Activated T-cell treated with anti-CD3 and anti-CD28 coated beads, Interleukin-2, amount 50 U/mL, for 24 hours (primary cell): ENCODE results near the gene OOSP1.

Experiments used
- DNase-seq: peaks from one replicate; pipeline ENCODE4 v3.0.0-alpha.2; 2020
- H3K27ac Mint-ChIP-seq: 2 replicates; pipeline ENCODE4 v1.8.0; 2020; ENCODE audit warnings: mild to moderate bottlenecking, mixed read lengths
- H3K27me3 Mint-ChIP-seq: 2 replicates; pipeline ENCODE4 v1.8.0; 2020; ENCODE audit warnings: mixed read lengths
- H3K36me3 Mint-ChIP-seq: 2 replicates; pipeline ENCODE4 v1.8.0; 2020; ENCODE audit warnings: low read depth, mixed read lengths
- H3K4me1 Mint-ChIP-seq: 2 replicates; pipeline ENCODE4 v1.8.0; 2020; ENCODE audit warnings: low read depth, mixed read lengths
- H3K4me3 Mint-ChIP-seq: 2 replicates; pipeline ENCODE4 v1.8.0; 2020; ENCODE audit warnings: mild to moderate bottlenecking, moderate library complexity, mixed read lengths
- H3K9me3 Mint-ChIP-seq: 2 replicates; pipeline ENCODE4 v1.8.0; 2020; ENCODE audit warnings: mixed read lengths

OOSP1 gene

GRCh38 chr11:59941091-59941490 lies 2.9 kb downstream of the OOSP1 start:
- DNase-seq, result no peak

DNA sequence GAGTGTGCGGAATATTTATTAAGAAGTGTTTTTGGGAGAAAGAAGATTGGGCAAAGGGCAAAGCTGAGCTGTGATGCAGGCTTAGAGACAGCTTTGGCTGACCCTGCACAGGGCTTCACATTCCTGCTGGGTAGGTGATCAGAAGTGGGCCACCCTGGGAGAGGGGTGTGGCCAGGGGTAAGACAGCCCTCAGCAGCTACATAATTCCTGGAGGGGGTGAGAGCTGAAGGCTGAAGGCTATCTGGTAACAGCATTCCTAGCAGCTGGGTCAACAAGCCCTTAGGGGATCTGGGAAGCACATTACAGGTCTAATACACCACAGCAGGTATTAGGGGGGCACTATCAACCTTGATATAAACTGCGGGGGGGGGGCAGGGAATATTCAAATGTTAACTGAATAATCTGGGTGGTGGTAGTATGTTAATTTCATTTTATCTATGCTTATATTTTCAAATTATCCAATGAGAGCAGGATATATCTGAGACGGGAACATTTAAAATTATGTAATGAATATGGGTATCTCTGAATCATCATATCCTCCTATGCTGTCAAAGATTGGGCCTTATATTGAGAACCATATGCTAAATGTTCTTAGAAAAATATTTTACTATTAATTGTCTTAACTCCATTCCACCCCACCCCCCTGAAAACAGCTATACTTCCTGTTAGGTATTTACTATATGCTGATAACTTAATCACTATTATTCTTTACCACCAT lies 5.9 kb downstream of the OOSP1 start:
- DNase-seq, result no peak
- peaks cover 1% of the 10 kb centered on the region for H3K4me1 Mint-ChIP-seq
- H3K27ac Mint-ChIP-seq, result no peak overlapping the region
- no peaks in the 10 kb centered on the region for H3K9me3 Mint-ChIP-seq
- H3K36me3 Mint-ChIP-seq, result no peaks in the 10 kb centered on the region
- H3K27me3 Mint-ChIP-seq, result peaks cover 50% of the 10 kb centered on the region
- H3K4me3 Mint-ChIP-seq, result no peak overlapping the region

More at GRCh38 chr11:59941091-59941490, 2.9 kb downstream of the OOSP1 start:
- H3K27ac Mint-ChIP-seq, result no peak overlapping the region
- H3K9me3 Mint-ChIP-seq, result no peaks in the 10 kb centered on the region
- no peak overlapping the region for H3K4me3 Mint-ChIP-seq
- peaks cover 1% of the 10 kb centered on the region for H3K4me1 Mint-ChIP-seq
- peaks cover 34% of the 10 kb centered on the region for H3K27me3 Mint-ChIP-seq
- no peaks in the 10 kb centered on the region for H3K36me3 Mint-ChIP-seq

GRCh38 chr11:59944720-59945119 lies 6.5 kb downstream of the OOSP1 start:
- Mint-ChIP-seq H3K9me3 (no peaks in the 10 kb centered on the region), H3K36me3 (no peaks in the 10 kb centered on the region)

GRCh38 chr11:59953463-59954218 lies 15.4 kb downstream of the OOSP1 start:
- Mint-ChIP-seq H3K9me3 (no peaks in the 10 kb centered on the region), H3K4me3 (no peak overlapping the region), H3K27ac (no peak overlapping the region), H3K36me3 (no peaks in the 10 kb centered on the region), H3K4me1 (no peaks in the 10 kb centered on the region), H3K27me3 (peaks cover 16% of the 10 kb centered on the region)
- DNase-seq, result no peak

More at GRCh38 chr11:59944720-59945119, 6.5 kb downstream of the OOSP1 start:
- Mint-ChIP-seq H3K4me3 (no peak overlapping the region), H3K27ac (no peak overlapping the region), H3K4me1 (peaks cover 1% of the 10 kb centered on the region), H3K27me3 (peaks cover 50% of the 10 kb centered on the region)
- no peak for DNase-seq

DNA sequence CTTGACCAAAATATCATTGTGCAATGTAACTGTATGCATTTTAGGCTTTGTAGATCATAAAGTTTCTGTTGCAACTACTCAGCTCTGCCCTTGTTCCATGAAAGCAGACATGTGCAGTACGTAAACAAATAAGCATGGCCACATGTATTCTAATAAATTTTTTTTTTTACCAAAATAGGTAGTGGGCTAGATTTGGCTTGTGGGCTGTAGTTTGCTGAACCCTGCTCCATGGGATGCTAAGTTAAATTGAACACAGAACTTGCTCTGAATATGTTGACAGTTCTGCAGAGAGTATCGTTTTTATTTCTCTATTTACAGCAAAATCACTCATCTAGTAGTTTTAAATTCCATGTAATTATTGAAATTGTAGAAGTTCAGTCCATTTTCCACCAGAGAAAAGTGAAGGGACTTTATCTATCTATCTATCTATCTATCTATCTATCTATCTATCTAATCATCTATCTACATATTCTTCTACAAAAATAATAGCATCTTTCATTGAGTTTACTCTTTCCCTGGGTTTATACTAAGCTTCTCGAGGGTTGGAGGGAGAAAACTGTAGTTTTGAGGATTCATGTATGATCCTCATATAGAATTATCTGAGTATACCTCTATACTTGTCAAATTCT lies 16.1 kb downstream of the OOSP1 start:
- H3K27ac Mint-ChIP-seq, result no peak overlapping the region
- no peak overlapping the region for H3K4me3 Mint-ChIP-seq
- H3K27me3 Mint-ChIP-seq, result peaks cover 16% of the 10 kb centered on the region
- H3K9me3 Mint-ChIP-seq, result no peaks in the 10 kb centered on the region
- no peaks in the 10 kb centered on the region for H3K36me3 Mint-ChIP-seq
- DNase-seq, result no peak
- H3K4me1 Mint-ChIP-seq, result no peaks in the 10 kb centered on the region

GRCh38 chr11:59957094-59957493 lies 18.9 kb downstream of the OOSP1 start:
- DNase-seq, result no peak
- no peak overlapping the region for H3K27ac Mint-ChIP-seq
- no peaks in the 10 kb centered on the region for H3K4me1 Mint-ChIP-seq
- H3K4me3 Mint-ChIP-seq, result no peak overlapping the region
- peaks cover 20% of the 10 kb centered on the region for H3K27me3 Mint-ChIP-seq
- no peaks in the 10 kb centered on the region for H3K9me3 Mint-ChIP-seq
- H3K36me3 Mint-ChIP-seq, result no peaks in the 10 kb centered on the region

GRCh38 chr11:59960502-59961381 lies 22.5 kb downstream of the OOSP1 start:
- H3K36me3 Mint-ChIP-seq, result no peaks in the 10 kb centered on the region
- DNase-seq, result no peak
- H3K4me1 Mint-ChIP-seq, result no peaks in the 10 kb centered on the region
- H3K27me3 Mint-ChIP-seq, result peaks cover 20% of the 10 kb centered on the region
- no peaks in the 10 kb centered on the region for H3K9me3 Mint-ChIP-seq
- no peak overlapping the region for H3K4me3 Mint-ChIP-seq
- H3K27ac Mint-ChIP-seq, result no peak overlapping the region

GRCh38 chr11:59962107-59962482 lies 23.9 kb downstream of the OOSP1 start:
- H3K4me3 Mint-ChIP-seq, result no peak overlapping the region
- H3K4me1 Mint-ChIP-seq, result no peaks in the 10 kb centered on the region
- no peaks in the 10 kb centered on the region for H3K36me3 Mint-ChIP-seq
- DNase-seq, result no peak
- H3K27ac Mint-ChIP-seq, result no peak overlapping the region
- no peaks in the 10 kb centered on the region for H3K9me3 Mint-ChIP-seq
- peaks cover 17% of the 10 kb centered on the region for H3K27me3 Mint-ChIP-seq

DNA sequence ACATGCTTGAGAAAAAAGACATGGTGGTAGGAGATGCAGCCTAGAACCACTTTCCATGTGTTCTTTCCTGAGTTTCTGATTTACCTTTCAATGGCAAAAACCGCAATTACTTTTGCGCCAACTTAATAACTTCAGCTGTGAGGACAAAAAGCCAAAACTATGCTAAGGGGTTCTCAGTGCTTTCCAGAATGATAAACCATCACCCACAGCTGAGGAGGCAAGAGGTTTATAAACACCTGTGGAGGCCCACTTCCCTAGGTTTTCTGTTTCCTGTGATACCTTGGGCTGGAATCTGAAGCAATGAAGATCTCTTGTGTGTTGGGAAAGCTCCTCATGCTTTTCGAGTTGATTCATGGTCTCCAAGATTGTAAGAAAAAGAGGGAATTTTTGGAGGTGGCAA lies 25.5 kb downstream of the OOSP1 start, which contains the start of gene OOSP4A:
TSS of gene OOSP4A (plus strand) at position 301 of the 400 bp plus-strand sequence. CDS start at position 301, 0 bp downstream.
- Mint-ChIP-seq H3K9me3 (no peaks in the 10 kb centered on the region), H3K27me3 (peaks cover 11% of the 10 kb centered on the region), H3K4me3 (no peak within 1 kb of the TSS), H3K4me1 (no peaks in the 10 kb centered on the region), H3K36me3 (no peaks in the 10 kb centered on the region), H3K27ac (no peak within 1 kb of the TSS)
- no peak for DNase-seq

- H3K4me1 Mint-ChIP-seq, result no peaks in the 10 kb centered on the region
- no peak for DNase-seq
- no peak overlapping the region for H3K4me3 Mint-ChIP-seq
- no peaks in the 10 kb centered on the region for H3K36me3 Mint-ChIP-seq
- no peaks in the 10 kb centered on the region for H3K9me3 Mint-ChIP-seq
- H3K27me3 Mint-ChIP-seq, result peaks cover 3% of the 10 kb centered on the region
- no peak overlapping the region for H3K27ac Mint-ChIP-seq
Measured at GRCh38 chr11:59965424-59965823, 27.2 kb downstream of the OOSP1 start.

GRCh38 chr11:59966201-59966600 lies 28.0 kb downstream of the OOSP1 start:
- H3K9me3 Mint-ChIP-seq, result no peaks in the 10 kb centered on the region
- no peak overlapping the region for H3K27ac Mint-ChIP-seq
- no peak overlapping the region for H3K4me3 Mint-ChIP-seq
- no peaks in the 10 kb centered on the region for H3K27me3 Mint-ChIP-seq
- no peaks in the 10 kb centered on the region for H3K4me1 Mint-ChIP-seq
- H3K36me3 Mint-ChIP-seq, result no peaks in the 10 kb centered on the region
- DNase-seq, result no peak

DNA sequence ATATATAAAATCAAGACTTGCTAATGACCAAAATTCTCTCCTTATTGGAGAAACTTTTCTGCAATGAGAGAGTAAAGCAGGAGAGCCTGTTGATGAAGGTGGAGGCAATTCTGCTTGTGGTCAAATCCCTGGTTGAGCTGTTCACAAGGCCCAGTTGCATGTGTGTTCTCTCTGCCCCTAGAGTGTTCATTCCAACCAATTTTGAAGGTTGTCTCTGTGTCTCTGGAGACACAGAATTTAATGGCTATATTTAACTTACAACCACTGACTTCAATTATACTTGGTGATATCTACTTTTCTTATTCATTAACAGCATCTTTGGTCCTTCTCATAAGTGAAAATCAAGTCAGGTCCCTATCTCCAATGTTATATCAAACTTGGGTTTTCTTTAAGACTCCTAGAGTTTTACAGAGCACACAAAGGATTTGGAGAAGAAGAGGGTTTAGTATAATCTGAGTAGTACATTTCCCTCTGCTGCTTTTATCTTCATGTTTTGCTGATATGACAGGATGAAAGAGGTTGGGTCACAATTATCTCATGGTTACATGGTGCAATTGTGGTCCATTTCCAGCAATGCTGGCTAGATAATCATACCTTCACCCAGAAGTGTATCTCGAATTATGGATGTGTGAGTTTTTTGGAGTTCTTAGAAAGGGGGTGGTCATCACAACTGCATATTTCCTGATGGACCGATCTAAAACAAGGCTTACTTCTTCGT lies 29.6 kb downstream of the OOSP1 start:
- no peak overlapping the region for H3K4me3 Mint-ChIP-seq
- H3K36me3 Mint-ChIP-seq, result no peaks in the 10 kb centered on the region
- peaks cover 6% of the 10 kb centered on the region for H3K27me3 Mint-ChIP-seq
- H3K4me1 Mint-ChIP-seq, result no peaks in the 10 kb centered on the region
- H3K27ac Mint-ChIP-seq, result no peak overlapping the region
- no peak for DNase-seq
- H3K9me3 Mint-ChIP-seq, result no peaks in the 10 kb centered on the region

DNA sequence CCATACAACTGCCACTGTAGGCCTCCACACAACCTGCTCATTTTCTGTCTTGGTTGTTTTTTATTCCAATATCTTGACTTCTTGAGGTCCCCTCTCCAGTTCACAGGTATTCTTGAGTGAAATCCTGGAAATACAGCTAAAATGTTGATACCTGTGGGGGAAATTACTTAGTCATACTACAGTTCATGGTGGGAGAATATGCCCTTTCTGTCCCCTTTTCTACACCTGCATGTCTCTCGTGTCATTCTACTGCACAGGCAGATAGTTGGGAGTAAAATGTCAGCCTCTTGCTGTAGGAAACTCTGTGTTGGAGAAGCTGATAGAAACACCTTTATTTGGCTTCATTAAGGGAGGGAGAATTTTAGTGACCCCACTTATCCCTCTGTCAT lies 30.2 kb downstream of the OOSP1 start:
- no peaks in the 10 kb centered on the region for H3K36me3 Mint-ChIP-seq
- H3K4me3 Mint-ChIP-seq, result no peak overlapping the region
- peaks cover 10% of the 10 kb centered on the region for H3K27me3 Mint-ChIP-seq
- no peak overlapping the region for H3K27ac Mint-ChIP-seq
- H3K4me1 Mint-ChIP-seq, result no peaks in the 10 kb centered on the region
- no peaks in the 10 kb centered on the region for H3K9me3 Mint-ChIP-seq
- DNase-seq, result no peak

GRCh38 chr11:59973097-59973496 lies 34.9 kb downstream of the OOSP1 start:
- Mint-ChIP-seq H3K4me1 (no peaks in the 10 kb centered on the region), H3K36me3 (no peaks in the 10 kb centered on the region), H3K9me3 (no peaks in the 10 kb centered on the region), H3K27ac (no peak overlapping the region), H3K27me3 (peaks cover 10% of the 10 kb centered on the region), H3K4me3 (no peak overlapping the region)
- DNase-seq, result no peak
